Embryonic facial prominence (tissue), 1 donor: Measurements from ENCODE around the gene UBAC2.
"Not testable (repeated sequence)": the region's sequence is repeated elsewhere in the genome, so short reads cannot be mapped to it uniquely, and the experiment has no call there.

ENCODE experiments used
- DNase-seq: peaks from one replicate; pipeline ENCODE4 v3.0.0-alpha.2; 2016; ENCODE audit errors: extremely low spot score

The UBAC2 gene

DNA sequence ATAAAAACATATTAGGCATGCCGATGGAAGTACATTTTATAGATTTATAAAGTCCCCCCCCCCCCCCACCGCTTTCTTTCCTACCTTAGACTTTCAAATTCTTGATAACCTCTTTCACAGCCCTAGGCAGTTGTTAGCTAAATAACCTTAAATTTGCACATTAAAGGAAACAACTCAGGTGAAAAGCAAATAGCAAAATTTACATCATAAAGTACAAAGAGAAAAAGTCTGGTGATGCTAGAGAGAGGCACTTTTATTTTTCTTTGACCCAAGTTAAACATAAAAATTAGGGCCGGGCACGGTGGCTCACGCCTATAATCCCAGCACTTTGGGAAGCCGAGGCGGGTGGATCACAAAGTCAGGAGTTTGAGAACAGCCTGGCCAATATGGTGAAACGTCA lies 15.0 kb upstream of the UBAC2 start:
- no peak for DNase-seq

DNA sequence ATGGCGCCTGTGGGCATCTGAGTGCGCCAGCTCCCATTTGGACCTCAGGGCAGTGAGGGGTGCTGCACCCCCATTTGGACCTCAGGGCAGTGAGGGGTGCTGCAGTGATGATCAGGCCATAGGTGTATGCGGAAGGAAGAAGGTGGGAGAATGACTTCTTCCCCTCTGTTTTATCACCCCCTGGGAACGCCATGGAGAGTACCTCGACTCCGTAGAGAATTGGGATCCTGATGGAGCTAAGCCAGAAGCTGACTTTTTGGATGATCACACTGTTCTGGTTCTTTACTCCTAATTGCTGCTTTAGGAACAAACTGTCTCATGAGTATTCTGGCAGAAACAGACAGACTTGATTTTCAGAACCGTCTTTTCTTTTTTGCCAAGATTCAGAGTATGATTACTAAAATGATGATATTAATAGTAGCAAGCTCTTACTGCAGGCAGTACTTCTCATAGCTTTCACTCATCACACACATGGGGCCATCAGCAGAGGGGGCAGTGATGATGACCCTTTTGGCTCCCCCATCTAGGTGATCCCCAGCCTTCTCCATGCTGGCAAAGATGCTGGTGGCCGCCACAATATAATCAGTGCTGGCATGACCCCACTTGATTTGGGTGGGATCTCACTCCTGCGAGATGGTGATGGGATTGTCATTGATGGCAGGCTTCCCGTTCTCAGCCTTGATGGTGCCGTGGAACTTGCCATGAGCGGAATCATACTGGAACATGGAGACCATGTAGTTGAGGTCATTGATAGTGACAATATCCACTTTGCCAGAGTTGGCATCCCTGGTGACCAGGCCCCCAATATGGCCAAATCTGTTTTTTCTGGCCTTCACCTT lies 10.3 kb upstream of the UBAC2 start:
- no peak for DNase-seq

DNA sequence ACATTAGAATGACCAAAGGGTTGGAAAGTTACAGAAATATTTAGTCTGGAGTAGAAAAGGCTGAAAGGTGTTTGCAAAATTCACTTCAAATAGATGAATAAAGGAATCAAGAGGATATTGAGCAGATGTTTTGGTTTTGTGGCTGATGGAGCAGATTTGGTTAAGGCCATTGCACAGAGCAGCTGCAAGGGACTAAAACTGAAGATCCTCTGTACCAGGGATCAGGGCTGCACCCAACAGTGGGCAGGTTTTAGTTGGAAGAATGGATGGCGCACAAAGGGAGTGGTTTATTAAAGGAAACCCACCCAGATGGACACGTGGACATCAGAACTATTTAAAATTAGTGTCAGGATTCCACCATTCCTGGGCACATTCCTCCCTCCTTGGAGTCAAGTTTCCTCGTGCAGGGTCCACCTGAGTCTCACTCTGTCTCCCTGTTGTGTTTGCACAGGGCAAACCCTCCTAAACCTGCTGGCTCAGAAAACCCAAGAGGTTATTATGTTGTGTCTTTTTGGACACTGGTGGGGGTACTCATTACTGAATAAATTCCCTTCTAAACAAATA lies 9.2 kb upstream of the UBAC2 start:
- no peak for DNase-seq

DNA sequence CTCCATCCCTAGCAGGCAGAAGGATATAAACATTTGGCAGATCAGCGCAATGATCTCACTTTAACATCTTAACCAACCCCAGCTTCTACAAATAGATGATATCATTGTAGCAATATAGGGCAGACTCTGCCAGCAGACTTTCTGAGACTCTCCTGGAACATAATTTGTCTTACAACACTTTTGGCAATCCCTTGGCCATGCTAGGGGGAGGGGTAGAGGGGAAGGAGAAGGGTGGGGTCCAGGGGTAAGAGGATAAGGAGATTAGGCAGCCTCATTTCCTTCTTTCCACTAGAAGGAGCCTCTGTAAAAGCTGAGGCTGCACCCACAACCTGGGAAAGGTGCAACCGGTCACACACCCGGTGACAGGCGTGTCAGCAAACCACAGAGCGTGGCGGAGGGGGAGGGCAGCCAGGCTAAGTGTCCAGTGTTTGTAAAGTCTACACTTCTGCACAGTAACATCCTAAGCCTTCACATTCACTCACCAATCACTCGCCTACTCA lies 8.7 kb upstream of the UBAC2 start:
- no peak for DNase-seq

DNA sequence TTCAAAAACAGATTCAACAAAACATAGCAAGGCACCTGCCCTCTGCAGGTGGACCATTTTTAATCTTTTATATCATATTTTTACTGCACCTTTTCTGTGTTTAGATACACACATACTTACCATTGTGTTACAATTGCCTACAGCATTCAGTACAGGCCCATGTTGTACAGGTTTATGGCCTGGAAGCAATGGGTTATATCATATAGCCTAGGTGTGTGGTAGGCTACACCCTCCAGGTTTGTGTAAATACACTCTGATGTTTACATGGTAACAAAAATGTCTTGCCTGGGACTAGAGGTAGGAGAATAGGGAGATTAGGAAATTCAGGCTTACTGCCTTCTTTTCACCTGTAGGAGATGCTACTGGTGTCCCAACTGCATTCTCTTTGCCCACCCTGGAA lies 8.2 kb upstream of the UBAC2 start:
- DNase-seq, result no peak

DNA sequence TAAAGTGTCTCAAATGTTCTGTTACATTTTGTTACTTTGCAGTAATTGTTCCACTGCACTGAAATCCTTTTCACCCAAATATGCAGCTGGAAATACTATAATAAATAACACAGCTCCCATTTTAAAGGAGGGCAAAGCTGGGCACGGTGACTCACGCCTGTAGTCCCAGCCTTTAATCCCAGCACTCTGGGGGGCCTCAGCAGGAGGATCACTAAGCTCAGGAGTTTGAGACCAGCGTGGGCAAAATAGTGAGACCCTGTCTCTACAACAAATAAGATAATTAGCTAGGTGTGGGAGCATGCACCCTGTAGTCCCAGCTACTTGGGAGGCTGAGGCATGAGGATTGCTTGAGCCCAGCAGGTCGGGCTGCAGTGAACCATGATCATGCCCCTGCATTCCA lies 7.5 kb upstream of the UBAC2 start:
- no peak for DNase-seq

DNA sequence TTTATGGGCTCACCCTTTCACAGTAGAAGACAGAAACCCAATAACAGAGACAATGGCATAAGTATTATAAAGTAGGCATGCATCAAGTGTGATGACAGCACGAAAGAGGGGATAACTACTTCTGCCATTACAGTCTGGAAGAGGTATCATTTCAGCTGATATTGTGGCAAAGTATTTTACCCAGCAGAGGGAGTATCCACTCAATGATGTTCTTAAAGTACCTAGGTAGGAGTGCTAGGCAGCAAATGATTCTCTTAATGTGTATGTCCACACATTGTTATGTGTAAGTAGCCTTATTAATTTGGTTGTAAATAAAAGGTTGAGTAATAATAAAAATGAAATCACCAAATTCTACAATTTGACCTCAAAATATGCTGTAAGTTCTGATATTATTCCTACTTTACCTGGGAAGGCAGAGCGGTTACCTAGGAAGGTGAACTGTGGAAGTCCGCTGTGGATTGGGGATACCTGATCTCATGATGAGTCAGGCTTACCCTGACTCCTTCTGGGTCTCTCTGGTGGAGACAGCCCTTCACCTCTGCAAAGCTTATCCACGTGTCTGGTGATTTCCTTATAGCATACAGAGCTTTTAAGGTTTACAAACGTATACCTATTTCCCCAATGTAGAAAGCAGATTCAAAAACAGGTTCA lies 4.1 kb upstream of the UBAC2 start:
- no peak for DNase-seq

DNA sequence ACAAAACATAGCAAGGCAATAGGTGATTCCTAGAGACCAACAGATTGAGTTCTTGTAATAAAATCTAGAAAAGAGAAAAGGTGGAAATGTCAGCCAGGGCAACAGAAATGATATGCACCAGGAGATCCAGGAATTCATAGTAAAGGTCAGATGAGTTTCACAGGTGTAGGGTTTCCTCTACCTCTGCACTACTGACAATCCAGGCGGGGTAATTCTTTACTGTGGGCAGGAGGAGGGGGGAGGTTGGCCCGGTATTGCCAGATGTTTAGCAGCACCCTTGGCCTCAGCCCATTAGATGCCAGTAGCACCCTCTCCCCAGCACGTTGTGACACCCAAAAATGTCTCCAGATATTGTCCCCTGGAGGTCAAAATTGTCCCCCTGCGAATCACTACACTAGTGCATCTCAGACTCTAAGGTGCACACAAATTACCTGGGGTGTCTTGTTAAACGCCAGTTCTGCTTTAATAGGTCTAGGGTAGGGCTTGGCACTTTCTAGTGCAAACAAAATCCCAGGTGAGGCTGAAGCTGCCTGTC lies 3.5 kb upstream of the UBAC2 start:
- no peak for DNase-seq

DNA sequence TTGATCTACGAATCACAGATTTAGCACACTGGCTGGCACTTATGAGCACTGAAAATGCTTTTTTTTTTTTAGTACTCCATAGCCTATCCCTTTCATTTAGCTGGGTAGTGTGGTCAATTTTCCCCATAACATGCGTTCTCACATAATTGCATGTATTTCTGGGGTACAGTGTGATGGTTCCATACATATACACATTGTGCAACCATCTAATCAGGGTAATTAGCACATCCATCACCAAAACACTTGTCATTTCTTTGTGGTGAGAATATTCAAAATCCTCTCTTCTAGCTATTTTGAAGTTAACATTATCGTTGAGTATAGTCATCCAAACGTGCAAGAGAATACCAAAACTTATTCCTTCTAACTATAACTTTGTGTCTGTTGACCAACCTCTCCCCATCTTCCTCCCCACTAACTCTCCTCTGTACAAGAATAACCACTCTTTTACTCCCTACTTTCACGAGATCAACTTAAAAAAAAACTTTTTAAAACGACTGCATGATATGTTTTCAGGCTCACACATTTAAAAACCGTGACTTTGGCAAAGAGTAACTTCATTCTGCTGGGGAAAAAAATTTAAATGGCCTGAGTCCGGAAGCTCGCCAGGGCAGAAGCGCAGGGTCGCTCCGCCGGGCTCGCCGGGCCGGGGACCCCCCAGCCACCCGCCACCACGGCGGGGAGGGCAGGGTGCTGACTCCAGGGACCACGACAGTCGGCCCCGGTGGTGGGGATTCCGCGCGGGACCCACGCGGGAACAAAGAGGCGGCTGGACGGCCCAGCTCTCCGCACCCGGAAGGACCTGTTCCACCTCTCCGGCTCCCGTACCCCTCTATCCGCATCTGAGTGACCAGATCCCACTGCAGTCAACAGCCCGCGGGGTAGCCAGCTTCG lies 868 bp upstream of the UBAC2 start:
- DNase-seq, result no peak

DNA sequence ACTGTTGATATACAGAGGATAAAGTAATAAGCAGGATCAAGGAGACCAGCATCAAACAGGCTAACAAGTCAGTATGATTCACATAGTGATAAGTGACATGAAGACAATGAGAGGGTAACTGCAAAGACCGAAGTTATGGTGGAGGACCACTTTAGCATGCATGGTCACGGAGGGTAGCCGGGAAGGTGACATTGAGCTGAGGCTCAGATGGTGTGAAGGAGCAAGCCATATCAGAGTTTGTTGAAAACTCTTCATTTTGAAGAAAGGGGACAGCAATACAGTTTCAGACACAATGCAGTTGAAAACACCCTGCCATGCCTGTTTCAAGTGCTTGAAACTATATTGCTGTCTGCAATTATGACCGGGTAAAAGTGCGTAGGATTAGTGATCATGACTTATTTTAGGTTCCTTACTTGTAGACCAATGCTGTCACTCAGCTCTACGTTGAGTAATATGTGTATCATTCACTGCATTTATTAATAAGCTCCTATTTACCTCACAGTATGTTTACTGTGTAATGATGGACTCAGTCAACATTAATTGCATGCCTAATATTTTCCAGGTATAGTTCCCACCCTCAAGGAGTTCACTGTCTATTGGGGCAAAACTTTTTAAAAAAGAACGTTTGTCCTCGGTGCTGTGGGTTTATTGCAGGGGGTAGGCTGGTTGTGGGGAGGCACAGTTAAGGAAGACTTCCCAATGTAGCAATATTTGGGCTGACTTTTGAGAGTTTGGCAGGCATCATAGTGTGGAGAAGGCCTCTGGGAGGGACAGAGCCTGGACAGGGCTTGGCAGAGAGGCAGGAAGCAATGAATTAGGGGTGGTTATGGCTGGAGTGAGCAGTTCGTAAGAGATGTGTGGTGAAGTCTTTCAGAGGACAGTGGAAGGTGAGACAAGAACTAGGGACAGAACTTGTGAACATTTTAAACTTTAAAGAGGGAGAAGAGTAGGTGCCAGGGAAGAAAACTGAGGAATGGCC lies 3.2 kb downstream of the UBAC2 start:
- DNase-seq, result no peak

DNA sequence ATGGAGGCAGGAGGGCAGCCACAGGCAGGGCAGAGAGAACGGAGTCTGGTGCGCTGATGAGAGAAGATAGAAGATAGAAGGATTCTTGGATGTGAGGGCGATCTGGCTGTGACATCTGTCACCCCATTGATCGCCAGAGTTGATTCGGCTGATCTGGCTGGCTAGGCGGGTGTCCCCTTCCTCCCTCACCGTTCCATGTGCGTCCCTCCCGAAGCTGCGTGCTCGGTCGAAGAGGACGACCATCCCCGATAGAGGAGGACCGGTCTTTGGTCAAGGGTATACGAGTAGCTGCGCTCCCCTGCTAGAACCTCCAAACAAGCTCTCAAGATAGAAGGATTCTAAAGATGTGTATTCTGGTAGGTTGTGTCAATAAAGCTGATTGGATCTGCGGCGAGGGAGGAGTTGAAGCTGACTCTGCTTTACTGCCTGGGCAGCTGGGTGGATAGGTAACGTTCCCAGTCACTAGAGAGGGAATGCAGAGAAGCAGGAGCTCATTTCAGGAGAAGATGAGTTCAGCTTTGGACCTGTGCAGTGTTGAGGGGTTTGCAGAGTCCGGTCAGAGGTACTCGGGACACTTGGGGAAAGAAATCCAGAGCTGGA lies 5.1 kb downstream of the UBAC2 start:
- no peak for DNase-seq

DNA sequence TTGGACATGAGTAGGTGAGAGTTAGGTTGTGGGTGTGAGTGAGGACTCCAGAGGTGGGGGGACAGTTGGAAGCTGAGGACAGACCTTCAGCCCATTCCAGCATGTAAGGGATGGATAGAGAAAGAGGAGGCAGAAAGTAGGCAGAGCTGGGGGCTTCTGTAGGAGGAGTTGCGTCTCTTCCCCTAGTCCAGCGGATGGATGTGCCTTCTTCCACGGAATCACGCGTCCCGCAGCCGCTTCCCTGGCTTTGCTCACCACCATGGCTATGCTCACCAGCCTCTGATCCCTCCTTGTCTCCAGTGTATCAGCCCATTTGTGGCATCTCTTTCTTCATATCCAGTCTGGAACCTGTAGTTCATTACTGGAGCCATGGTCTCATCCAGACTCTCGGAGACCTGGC lies 5.6 kb downstream of the UBAC2 start:
- DNase-seq, result no peak

DNA sequence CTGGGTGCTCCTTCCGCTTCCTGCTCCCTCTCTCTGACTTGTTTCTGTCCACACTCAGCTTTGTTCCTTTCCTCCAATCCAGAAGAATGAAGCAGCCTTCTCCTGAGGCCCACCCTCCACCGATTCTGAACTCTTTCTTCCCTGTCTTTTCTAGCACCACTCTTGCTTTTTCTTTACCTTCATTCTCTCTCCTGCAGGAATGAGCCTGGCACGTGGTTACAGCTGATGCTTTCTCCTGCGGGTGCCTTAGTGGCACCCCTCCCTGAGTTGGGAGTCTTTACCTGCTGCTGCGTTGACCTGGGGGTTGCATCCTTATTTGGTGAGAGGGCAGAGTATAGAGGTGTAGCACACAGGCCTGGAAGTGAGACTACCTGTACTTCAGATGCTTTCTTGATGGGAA lies 6.2 kb downstream of the UBAC2 start:
- no peak for DNase-seq

DNA sequence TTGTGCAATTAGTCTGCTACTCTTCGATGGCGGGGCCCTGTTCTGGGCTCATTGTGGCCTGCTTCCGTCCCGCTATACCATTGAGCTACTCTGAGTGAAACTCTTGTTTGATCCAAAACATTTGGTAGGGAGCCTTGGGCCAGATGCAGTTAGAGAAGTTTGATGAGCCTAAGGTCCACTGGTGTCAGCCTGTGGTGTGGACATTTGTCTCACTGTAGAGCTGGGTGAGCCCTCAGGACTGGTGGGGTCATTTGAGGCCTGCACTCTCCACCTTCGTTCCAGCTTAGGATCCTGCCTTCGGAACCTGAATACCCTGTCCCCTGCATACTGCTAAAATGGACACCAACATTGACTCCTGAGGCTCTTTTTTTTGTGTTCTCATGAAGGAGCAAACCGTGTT lies 6.9 kb downstream of the UBAC2 start:
- DNase-seq, result no peak

DNA sequence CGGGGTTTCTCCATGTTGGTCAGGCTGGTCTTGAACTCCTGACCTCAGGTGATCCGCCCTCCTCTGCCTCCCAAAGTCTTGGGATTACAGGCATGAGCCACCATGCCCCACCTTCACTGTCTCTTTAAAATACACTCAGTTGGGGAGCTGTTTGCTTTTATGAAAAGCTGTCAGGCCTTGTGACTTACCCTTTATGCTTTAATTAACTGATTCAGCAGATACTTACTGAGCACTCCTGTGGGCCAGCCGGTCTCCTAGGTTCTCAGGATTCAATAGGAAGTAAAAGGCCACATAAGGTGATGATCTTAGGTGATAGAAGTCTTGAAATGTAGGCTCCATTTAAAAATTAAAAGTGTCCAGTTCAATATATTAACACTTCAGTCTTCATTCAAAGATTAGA lies 7.5 kb downstream of the UBAC2 start:
- DNase-seq, result no peak

DNA sequence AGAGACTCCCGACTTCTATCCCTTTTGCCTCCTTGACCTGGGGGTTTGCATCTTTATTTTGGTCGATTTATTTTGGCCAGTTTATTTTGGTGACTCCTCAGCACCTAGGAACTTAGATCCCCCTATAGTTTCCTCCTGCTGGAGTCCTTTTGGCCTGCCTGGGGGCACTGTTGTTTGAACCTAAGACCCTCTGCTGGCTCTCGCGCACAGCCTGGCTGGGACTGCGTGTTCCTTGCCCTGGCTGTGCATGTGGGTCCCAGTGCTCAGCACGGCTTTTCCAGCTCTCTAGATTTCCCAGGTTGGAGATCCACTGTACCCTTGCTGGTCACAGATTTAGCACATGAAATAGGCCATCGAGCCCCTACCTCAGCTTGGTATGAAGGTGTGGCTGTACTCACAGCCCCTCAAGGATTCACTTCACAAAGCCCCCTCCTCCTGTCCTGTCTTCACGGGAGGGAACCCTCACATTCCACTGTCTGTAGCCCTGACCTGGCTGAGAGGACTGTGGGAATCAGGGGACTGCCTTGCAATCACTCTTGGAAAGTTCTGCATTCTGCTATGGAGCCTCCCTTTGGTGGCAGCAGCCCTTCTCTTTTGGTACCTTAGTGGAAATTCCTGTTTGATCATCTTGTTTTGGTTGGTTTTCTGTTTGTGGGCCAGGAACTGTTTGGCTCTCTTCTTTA lies 8.3 kb downstream of the UBAC2 start:
- DNase-seq, result no peak

DNA sequence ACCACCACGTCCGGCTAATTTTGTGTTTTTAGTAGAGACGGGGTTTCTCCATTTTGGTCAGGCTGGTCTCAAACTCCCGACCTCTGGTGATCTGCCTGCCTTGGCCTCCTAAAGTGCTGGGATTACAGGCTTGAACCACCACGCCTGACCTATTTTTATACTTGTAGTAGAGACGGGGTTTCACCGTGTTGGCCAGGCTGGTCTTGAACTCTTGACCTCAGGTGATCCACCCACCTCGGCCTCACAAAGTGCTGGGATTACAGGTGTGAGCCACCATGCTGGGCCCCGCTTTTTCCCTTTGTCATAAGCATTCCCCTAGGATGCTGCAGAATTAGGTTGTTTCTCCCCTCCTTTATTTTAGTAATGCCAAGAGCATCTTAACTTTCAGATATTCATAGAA lies 10.0 kb downstream of the UBAC2 start:
- not testable (repeated sequence) for DNase-seq

DNA sequence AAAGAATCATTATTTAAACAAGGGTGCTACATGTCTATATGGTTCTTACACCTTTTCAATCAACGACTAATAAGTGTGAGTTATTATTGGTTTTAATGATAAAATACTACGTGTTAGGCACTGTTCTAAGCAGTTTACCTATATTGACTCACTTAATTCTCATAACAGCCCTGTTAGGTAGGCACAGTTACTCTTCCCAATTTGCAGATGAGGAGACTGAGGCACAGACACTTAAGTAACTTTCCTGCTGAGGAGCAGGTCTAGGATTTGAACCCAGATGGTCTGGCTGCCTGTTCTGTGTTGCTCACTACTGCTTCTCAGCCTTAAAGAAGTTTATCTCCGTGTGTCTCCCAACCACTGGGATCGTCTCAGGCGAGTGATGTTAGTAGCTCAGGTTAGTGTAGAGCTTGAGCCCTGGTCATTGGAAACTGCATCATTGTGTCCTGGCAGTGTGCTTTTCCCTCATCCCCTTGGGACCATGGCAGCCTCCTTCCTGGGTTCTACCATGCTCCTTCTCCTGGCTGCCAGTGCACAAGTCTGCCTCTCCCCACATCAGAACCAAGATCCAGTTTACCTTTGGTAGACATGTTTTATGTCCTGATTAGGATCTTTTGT lies 10.9 kb downstream of the UBAC2 start:
- DNase-seq, result no peak

DNA sequence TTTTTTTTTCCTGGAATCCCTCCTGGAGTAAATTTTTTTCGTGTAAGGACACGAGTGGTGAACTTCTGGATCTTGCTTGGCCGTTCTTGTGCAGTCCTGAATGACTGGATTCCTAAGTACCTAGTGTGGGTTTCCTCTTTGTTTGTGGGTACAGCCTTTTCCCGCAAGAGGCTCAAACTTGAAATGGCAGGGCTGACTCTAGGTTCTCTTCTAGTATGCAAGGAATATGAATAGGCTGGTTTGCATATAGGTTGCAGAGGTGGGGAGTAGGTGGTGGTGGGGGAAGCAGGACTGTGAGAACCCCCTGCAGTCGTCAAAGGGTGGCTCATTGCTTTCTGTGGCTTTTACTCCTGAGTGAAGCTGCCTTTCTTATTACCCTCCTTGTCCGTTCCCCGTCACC lies 13.6 kb downstream of the UBAC2 start:
- no peak for DNase-seq
